ENCODE data around the gene STARD8.
A peak's percentile ranks its signal among the peaks of the same experiment; 100 is the strongest.
"Not testable (repeated sequence)": the region's sequence is repeated elsewhere in the genome, so short reads cannot be mapped to it uniquely, and the experiment has no call there.

Gene STARD8

DNA sequence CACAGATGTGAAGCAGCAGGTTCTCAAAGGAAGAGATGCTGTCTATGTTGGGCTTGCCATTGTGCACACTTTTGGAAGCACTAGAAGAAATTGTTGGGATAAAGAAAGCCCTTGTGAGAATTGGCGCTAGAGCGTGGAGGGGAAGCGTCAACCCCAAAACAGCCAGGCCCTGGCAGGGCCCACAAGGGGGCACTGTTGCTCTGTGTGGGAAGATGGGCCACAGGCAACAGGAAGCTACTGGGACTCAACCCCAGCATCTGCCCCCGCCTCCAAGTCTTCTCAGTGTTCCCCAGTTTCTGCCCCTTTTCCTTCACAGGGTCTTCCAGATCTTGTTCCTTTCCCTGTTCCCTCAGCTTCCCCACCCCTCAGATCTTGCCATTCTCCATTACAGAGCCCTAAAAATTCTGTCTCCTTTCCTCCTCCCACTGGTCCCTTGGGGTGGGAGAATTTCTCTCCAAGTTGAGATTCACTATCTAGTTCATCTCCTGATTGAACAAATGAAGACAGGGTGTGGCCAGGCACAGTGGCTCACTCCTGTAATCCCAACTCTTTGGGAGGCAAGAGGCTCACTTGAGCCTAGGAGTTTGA lies 85.5 kb downstream of the STARD8 start:
- Histone ChIP-seq H3K4me3 (ENCODE audit: low read depth, low read length) (no peak overlapping the region), H3K36me3 (replicated peaks) (no peaks in the 10 kb centered on the region), H3K27ac (no peak overlapping the region), H3K27me3 (replicated peaks) (no peaks in the 10 kb centered on the region)
- peak; percentile 85 for TF ChIP-seq CTCF (IDR thresholded peaks at IDR 0.05; ENCODE audit: low read depth, low read length, missing control alignments)
- peak; percentile 13 for DNase-seq
- in situ Hi-C loops (cut with HindIII; ENCODE audit: low pct_ligation_motif_present, low sequenced_read_pairs): no loop called here

DNA sequence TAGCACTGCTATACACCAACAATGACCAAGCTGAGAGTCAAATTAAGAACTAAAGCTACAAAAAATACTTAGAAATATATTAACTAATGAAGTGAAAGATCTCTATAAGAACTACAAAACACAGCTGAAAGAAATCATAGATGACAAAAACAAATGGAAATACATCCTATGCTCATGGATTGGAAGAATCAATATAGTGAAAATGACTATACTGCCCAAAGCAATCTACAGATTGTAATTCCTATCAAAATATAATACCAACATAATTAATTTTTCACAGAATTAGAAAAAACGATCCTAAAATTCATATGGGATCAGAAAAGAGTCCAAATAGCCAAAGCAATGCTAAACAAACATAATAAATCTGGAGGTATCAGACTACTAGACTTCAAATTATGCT lies 87.8 kb downstream of the STARD8 start:
- no peak for DNase-seq
- Histone ChIP-seq H3K36me3 (replicated peaks) (no peaks in the 10 kb centered on the region), H3K4me3 (ENCODE audit: low read depth, low read length) (no peak overlapping the region), H3K27ac (no peak overlapping the region), H3K27me3 (replicated peaks) (no peaks in the 10 kb centered on the region)
- in situ Hi-C loops (cut with HindIII; ENCODE audit: low pct_ligation_motif_present, low sequenced_read_pairs): no loop called here
- TF ChIP-seq CTCF (IDR thresholded peaks at IDR 0.05; ENCODE audit: low read depth, low read length, missing control alignments): no peak

DNA sequence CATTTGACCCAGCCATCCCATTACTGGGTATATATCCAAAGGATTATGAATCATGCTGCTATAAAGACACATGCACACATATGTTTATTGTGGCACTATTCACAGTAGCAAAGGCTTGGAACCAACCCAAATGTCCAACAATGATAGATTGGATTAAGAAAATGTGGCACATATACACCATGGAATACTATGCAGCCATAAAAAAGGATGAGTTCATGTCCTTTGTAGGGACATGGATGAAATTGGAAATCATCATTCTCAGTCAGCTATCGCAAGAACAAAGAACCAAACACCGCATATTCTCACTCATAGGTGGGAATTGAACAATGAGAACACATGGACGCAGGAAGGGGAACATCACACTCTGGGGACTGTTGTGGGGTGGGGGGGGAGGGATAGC lies 94.4 kb downstream of the STARD8 start:
- H3K27ac ChIP-seq; DNase-seq; H3K4me3 ChIP-seq (ENCODE audit: low read depth, low read length); H3K27me3 ChIP-seq (replicated peaks); in situ Hi-C loops (cut with HindIII; ENCODE audit: low pct_ligation_motif_present, low sequenced_read_pairs); H3K36me3 ChIP-seq (replicated peaks): not testable (repeated sequence)

GRCh38 chrX:68743754-68744153 lies 96.3 kb downstream of the STARD8 start:
- Histone ChIP-seq H3K4me3 (ENCODE audit: low read depth, low read length) (no peak overlapping the region), H3K27ac (no peak overlapping the region), H3K27me3 (replicated peaks) (no peaks in the 10 kb centered on the region), H3K36me3 (replicated peaks) (no peaks in the 10 kb centered on the region)
- no peak for DNase-seq
- in situ Hi-C loops (cut with HindIII; ENCODE audit: low pct_ligation_motif_present, low sequenced_read_pairs): no loop called here
- TF ChIP-seq CTCF (IDR thresholded peaks at IDR 0.05; ENCODE audit: low read depth, low read length, missing control alignments): no peak

GRCh38 chrX:68746988-68747387 lies 99.5 kb downstream of the STARD8 start:
- H3K36me3 ChIP-seq (replicated peaks): no peaks in the 10 kb centered on the region
- DNase-seq: no peak
- no peak overlapping the region for H3K4me3 ChIP-seq (ENCODE audit: low read depth, low read length)
- no peak overlapping the region for H3K27ac ChIP-seq
- TF ChIP-seq CTCF (IDR thresholded peaks at IDR 0.05; ENCODE audit: low read depth, low read length, missing control alignments): no peak
- in situ Hi-C loops (cut with HindIII; ENCODE audit: low pct_ligation_motif_present, low sequenced_read_pairs): no loop called here
- no peaks in the 10 kb centered on the region for H3K27me3 ChIP-seq (replicated peaks)

DNA sequence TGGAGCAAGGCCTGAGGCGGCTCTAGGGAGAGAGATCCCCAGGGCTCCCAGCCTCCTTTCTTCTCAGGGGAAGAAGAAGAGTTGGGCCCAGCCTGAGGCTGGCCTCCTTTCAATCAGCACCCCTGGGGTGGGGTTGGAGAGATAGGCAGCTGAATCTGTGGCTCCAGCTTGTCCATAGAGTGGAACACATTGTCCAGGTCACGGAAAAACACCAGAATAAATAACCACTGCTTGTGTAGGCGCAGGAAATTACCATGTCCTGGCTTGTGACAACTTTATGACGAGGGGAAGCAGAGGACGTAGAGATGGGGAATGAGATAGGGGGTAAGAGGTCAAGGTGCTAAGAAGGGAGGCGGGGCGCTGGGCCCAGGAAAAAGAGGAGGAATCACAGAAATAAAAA lies 100.6 kb downstream of the STARD8 start:
- no peak for DNase-seq
- no peak for TF ChIP-seq CTCF (IDR thresholded peaks at IDR 0.05; ENCODE audit: low read depth, low read length, missing control alignments)
- H3K4me3 ChIP-seq (ENCODE audit: low read depth, low read length): no peak overlapping the region
- H3K27me3 ChIP-seq (replicated peaks): no peaks in the 10 kb centered on the region
- H3K36me3 ChIP-seq (replicated peaks): no peaks in the 10 kb centered on the region
- in situ Hi-C loops (cut with HindIII; ENCODE audit: low pct_ligation_motif_present, low sequenced_read_pairs): no loop called here
- no peak overlapping the region for H3K27ac ChIP-seq

All from brain microvascular endothelial cell (primary cell).